H9 (cell line): ENCODE data around the gene NPHP4. TPM values are rescaled to one million over a fixed set of nuclear protein-coding genes. Genes with fewer than 3 reads are reported as not detected.
A peak's percentile ranks its signal among the peaks of the same experiment; 100 is the strongest.

Source experiments
- DNase-seq: peaks from one replicate; pipeline ENCODE4 v3.0.0-alpha.2; 2017
- H2AFZ ChIP-seq: one replicate; pipeline ENCODE4 v1.6.1; 2013; ENCODE audit warnings: mild to moderate bottlenecking, low read length, control low read depth, moderate library complexity
- H2AK5ac ChIP-seq: 2 replicates; pipeline ENCODE4 v1.6.1; 2013; ENCODE audit warnings: low read length, control low read depth, mixed read lengths; ENCODE audit not compliant: insufficient read length
- H2BK120ac ChIP-seq: one replicate; pipeline ENCODE4 v1.6.1; 2013; ENCODE audit warnings: low read depth, mild to moderate bottlenecking, low read length, control low read depth, inconsistent platforms; ENCODE audit not compliant: poor library complexity, severe bottlenecking
- H2BK12ac ChIP-seq: 2 replicates; pipeline ENCODE4 v1.6.1; 2013; ENCODE audit warnings: low read length, control low read depth, mixed read lengths, low read depth; ENCODE audit not compliant: insufficient read length
- H2BK15ac ChIP-seq: 2 replicates; pipeline ENCODE4 v1.6.1; 2013; ENCODE audit warnings: low read depth, low read length, control low read depth
- H2BK20ac ChIP-seq: one replicate; pipeline ENCODE4 v1.6.1; 2013; ENCODE audit warnings: low read depth, mild to moderate bottlenecking, low read length, control low read depth, inconsistent platforms; ENCODE audit not compliant: poor library complexity, severe bottlenecking
- H2BK5ac ChIP-seq: 2 replicates; pipeline ENCODE4 v1.6.1; 2013; ENCODE audit warnings: low read length, control low read depth, mixed read lengths; ENCODE audit not compliant: insufficient read length
- H3K14ac ChIP-seq: 2 replicates; pipeline ENCODE4 v1.6.1; 2013; ENCODE audit warnings: low read length, control low read depth; ENCODE audit not compliant: insufficient read depth
- H3K18ac ChIP-seq: 2 replicates; pipeline ENCODE4 v1.6.1; 2013; ENCODE audit warnings: low read depth, mild to moderate bottlenecking, mixed read lengths, low read length, control low read depth; ENCODE audit not compliant: insufficient read length
- H3K23ac ChIP-seq: 2 replicates; pipeline ENCODE4 v1.6.1; 2013; ENCODE audit warnings: low read length, control low read depth, mixed read lengths, low read depth; ENCODE audit not compliant: insufficient read length
- H3K23me2 ChIP-seq: 2 replicates; pipeline ENCODE4 v1.6.1; 2013; ENCODE audit warnings: low read depth, mild to moderate bottlenecking, mixed read lengths, low read length, control low read depth; ENCODE audit not compliant: insufficient read length, poor library complexity, severe bottlenecking
- H3K27ac ChIP-seq: 2 replicates; pipeline ENCODE4 v1.5.1; 2013; ENCODE audit warnings: low read length, control low read depth, mixed read lengths, low read depth; ENCODE audit not compliant: insufficient read length
- H3K27me3 ChIP-seq: 2 replicates; pipeline ENCODE4 v1.6.1; 2013; ENCODE audit warnings: low read length, control low read depth, inconsistent platforms; ENCODE audit not compliant: insufficient read depth
- H3K4ac ChIP-seq: 2 replicates; pipeline ENCODE4 v1.6.1; 2013; ENCODE audit warnings: low read depth, mild to moderate bottlenecking, control low read depth, inconsistent platforms, low read length, moderate library complexity
- H3K4me1 ChIP-seq: 2 replicates; pipeline ENCODE4 v1.6.1; 2013; ENCODE audit warnings: low read length, control low read depth, inconsistent platforms; ENCODE audit not compliant: insufficient read depth
- H3K4me2 ChIP-seq: 2 replicates; pipeline ENCODE4 v1.6.1; 2013; ENCODE audit warnings: low read length, control low read depth, mixed read lengths; ENCODE audit not compliant: insufficient read length, insufficient read depth
- H3K56ac ChIP-seq: 2 replicates; pipeline ENCODE4 v1.6.1; 2013; ENCODE audit warnings: low read depth, mild to moderate bottlenecking, mixed read lengths, low read length, control low read depth; ENCODE audit not compliant: insufficient read length
- H3K79me1 ChIP-seq: 2 replicates; pipeline ENCODE4 v1.6.1; 2013; ENCODE audit warnings: low read depth, mild to moderate bottlenecking, moderate library complexity, low read length, control low read depth, inconsistent platforms; ENCODE audit not compliant: insufficient read depth, poor library complexity, severe bottlenecking
- H3K79me2 ChIP-seq: 2 replicates; pipeline ENCODE4 v1.6.1; 2013; ENCODE audit warnings: low read length, control low read depth, inconsistent platforms; ENCODE audit not compliant: insufficient read depth
- H3K9ac ChIP-seq: 2 replicates; pipeline ENCODE4 v1.6.1; 2013; ENCODE audit warnings: low read length, control low read depth, mixed read lengths; ENCODE audit not compliant: insufficient read length; ENCODE audit errors: extremely low read depth
- H3K9me3 ChIP-seq: one replicate; pipeline ENCODE4 v1.6.1; 2013; ENCODE audit warnings: low read depth, low read length, inconsistent platforms; ENCODE audit not compliant: control insufficient read depth
- H3T11ph ChIP-seq: one replicate; pipeline ENCODE4 v1.6.1; 2013; ENCODE audit warnings: mild to moderate bottlenecking, low read length, control low read depth, inconsistent platforms
- H4K20me1 ChIP-seq: one replicate; pipeline ENCODE4 v1.6.1; 2013; ENCODE audit not compliant: control insufficient read depth, insufficient read length, insufficient read depth
- H4K5ac ChIP-seq: 2 replicates; pipeline ENCODE4 v1.6.1; 2013; ENCODE audit warnings: low read depth, mild to moderate bottlenecking, mixed read lengths, low read length, control low read depth; ENCODE audit not compliant: insufficient read length
- H4K8ac ChIP-seq: replicated peaks from 2 replicates; pipeline ENCODE4 v1.6.1; 2013; ENCODE audit warnings: low read length, control low read depth, mixed read lengths, low read depth; ENCODE audit not compliant: insufficient read length
- H4K91ac ChIP-seq: 2 replicates; pipeline ENCODE4 v1.6.1; 2013; ENCODE audit warnings: low read depth, mild to moderate bottlenecking, moderate library complexity, mixed read lengths, low read length, control low read depth; ENCODE audit not compliant: insufficient read length
- H3K27ac Mint-ChIP-seq, 3 experiments: 2 replicates in 2 of 3; 3 replicates in 1 of 3; pipeline ENCODE4 v1.8.0; 2020 to 2021; ENCODE audit warnings: mixed read lengths in 3 of 3, mild to moderate bottlenecking in 1 of 3, moderate library complexity in 1 of 3
- H3K27me3 Mint-ChIP-seq: 2 replicates; pipeline ENCODE4 v1.8.0; 2021; ENCODE audit warnings: low read depth, mild to moderate bottlenecking, moderate library complexity, mixed read lengths
- H3K36me3 Mint-ChIP-seq, 3 experiments: 2 replicates in 2 of 3; 3 replicates in 1 of 3; pipeline ENCODE4 v1.8.0; 2020 to 2021; ENCODE audit warnings: low read depth in 3 of 3, mixed read lengths in 3 of 3; ENCODE audit not compliant: insufficient read depth in 1 of 3
- H3K4me1 Mint-ChIP-seq, 2 experiments: 2 replicates each; pipeline ENCODE4 v1.8.0; 2020; ENCODE audit warnings: mixed read lengths in 2 of 2
- H3K4me3 Mint-ChIP-seq, 2 experiments: 2 replicates in 1 of 2; 3 replicates in 1 of 2; pipeline ENCODE4 v1.8.0; 2020 to 2021; ENCODE audit warnings: mild to moderate bottlenecking in 2 of 2, mixed read lengths in 2 of 2, moderate library complexity in 1 of 2
- H3K9me3 Mint-ChIP-seq, 2 experiments: 2 replicates in 1 of 2; 3 replicates in 1 of 2; pipeline ENCODE4 v1.8.0; 2020; ENCODE audit warnings: mild to moderate bottlenecking in 2 of 2, mixed read lengths in 2 of 2, moderate library complexity in 1 of 2
- WGBS: extraction: QIAGEN DNeasy Blood & Tissue Kit; methylation state at CpG from one replicate; pipeline ENCODE4 v1.1.7; 2013; ENCODE audit warnings: missing lambda C conversion rate, low lambda C conversion rate, mixed read lengths; ENCODE audit not compliant: insufficient read length; ENCODE audit errors: extremely low coverage; 5-methylcytosine and 5-hydroxymethylcytosine counted together
- total RNA-seq: library from RNA; stranded (reverse); gene quantifications from 2 replicates; pipeline ENCODE4 v1.2.1, GENCODE V29; 2021
- TF ChIP-seq, protein P1 (sequence below): fragments of 200-600 bp; sonication (generic); conservative IDR thresholded peaks from 3 replicates; pipeline ENCODE4 v1.8.0; 2021; ENCODE audit warnings: antibody characterized with exemption, mild to moderate bottlenecking

The NPHP4 gene
- total RNA-seq, 1 experiment from 2014 or later: 17.6 TPM

DNA sequence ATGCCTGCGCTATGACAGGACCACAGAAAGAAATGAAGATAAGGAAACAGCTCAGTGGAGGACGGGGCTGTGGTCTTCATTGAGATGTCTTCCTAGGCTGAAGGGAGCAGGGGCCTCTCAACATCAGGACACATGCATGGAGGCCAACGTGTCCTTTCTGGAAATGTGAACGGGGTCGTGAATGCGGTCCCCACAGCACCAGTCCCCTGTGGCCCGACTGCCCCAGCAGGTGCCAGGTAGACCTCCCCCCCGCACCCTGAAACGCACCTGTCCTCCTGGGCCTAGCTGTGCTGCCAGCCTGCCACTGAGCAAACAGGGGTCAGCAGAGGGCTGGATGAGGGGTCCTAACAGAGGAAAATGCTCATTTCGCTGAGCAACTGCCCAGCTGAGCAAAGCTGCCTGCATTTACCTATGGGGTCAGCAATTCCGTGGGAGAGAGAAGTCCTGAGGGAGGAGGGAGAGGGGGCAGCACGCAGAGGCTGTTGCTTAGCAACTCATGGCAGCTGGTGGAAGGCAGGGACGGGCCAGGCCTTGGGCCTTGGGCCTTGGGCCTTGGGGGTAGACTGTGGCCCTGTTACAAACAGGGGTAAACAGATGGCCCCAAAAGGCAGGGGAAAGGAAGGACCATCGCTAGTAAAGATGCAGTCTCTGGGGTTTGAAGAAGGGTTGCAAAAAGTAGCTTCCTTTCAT is 77.4 kb downstream of the NPHP4 start:
- Histone ChIP-seq H2BK12ac (no peak overlapping the region), H3K18ac (no peak overlapping the region), H3T11ph (no peak overlapping the region), H2AFZ (no peak overlapping the region), H3K4me2 (no peak overlapping the region), H3K4me1 (no peaks in the 10 kb centered on the region), H3K23me2 (no peaks in the 10 kb centered on the region), H3K9ac (no peak overlapping the region), H3K14ac (no peak overlapping the region), H4K20me1 (no peaks in the 10 kb centered on the region), H3K23ac (no peak overlapping the region), H2BK15ac (no peak overlapping the region), H2AK5ac (no peak overlapping the region), H3K27ac (no peak overlapping the region), H2BK20ac (no peak overlapping the region), H2BK120ac (no peak overlapping the region), H3K56ac (no peak overlapping the region), H3K79me1 (no peaks in the 10 kb centered on the region), H3K4ac (no peak overlapping the region), H2BK5ac (no peak overlapping the region), H4K5ac (no peak overlapping the region), H3K9me3 (no peaks in the 10 kb centered on the region), H3K27me3 (no peaks in the 10 kb centered on the region), H3K79me2 (no peaks in the 10 kb centered on the region), H4K8ac (no peak overlapping the region), H4K91ac (no peak overlapping the region)
- no peaks in the 10 kb centered on the region for H3K9me3 Mint-ChIP-seq
- H3K27ac Mint-ChIP-seq: no peak overlapping the region; a peak in 2 of 7 replicates
- H3K36me3 Mint-ChIP-seq: peaks cover 0 to 3% (median 0%) of the 10 kb centered on the region in 3 experiments; a peak in 3 of 7 replicates
- no peak overlapping the region for H3K4me3 Mint-ChIP-seq
- no CpG with 5 or more reads among the region's 14 CpGs for WGBS
- TF ChIP-seq, protein P1, sequence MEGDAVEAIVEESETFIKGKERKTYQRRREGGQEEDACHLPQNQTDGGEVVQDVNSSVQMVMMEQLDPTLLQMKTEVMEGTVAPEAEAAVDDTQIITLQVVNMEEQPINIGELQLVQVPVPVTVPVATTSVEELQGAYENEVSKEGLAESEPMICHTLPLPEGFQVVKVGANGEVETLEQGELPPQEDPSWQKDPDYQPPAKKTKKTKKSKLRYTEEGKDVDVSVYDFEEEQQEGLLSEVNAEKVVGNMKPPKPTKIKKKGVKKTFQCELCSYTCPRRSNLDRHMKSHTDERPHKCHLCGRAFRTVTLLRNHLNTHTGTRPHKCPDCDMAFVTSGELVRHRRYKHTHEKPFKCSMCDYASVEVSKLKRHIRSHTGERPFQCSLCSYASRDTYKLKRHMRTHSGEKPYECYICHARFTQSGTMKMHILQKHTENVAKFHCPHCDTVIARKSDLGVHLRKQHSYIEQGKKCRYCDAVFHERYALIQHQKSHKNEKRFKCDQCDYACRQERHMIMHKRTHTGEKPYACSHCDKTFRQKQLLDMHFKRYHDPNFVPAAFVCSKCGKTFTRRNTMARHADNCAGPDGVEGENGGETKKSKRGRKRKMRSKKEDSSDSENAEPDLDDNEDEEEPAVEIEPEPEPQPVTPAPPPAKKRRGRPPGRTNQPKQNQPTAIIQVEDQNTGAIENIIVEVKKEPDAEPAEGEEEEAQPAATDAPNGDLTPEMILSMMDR: no peak
- no peaks in the 10 kb centered on the region; the same call in none of the 2 replicates for H3K27me3 Mint-ChIP-seq
- DNase-seq: peak; percentile 21
- peaks cover 24 to 29% of the 10 kb centered on the region in 2 experiments for H3K4me1 Mint-ChIP-seq
